AG09319 (cell line): ENCODE measurements around the gene TXK.

Experiments
- DNase-seq: peaks from one replicate; pipeline ENCODE4 v3.0.0-alpha.2; 2010; ENCODE audit warnings: low read depth; ENCODE audit errors: extremely low read depth
- CTCF ChIP-seq: IDR thresholded peaks from 2 replicates; pipeline ENCODE4 v1.5.1; 2011; ENCODE audit warnings: low read depth, mild to moderate bottlenecking, inconsistent platforms, low read length, moderate library complexity

TXK gene

DNA sequence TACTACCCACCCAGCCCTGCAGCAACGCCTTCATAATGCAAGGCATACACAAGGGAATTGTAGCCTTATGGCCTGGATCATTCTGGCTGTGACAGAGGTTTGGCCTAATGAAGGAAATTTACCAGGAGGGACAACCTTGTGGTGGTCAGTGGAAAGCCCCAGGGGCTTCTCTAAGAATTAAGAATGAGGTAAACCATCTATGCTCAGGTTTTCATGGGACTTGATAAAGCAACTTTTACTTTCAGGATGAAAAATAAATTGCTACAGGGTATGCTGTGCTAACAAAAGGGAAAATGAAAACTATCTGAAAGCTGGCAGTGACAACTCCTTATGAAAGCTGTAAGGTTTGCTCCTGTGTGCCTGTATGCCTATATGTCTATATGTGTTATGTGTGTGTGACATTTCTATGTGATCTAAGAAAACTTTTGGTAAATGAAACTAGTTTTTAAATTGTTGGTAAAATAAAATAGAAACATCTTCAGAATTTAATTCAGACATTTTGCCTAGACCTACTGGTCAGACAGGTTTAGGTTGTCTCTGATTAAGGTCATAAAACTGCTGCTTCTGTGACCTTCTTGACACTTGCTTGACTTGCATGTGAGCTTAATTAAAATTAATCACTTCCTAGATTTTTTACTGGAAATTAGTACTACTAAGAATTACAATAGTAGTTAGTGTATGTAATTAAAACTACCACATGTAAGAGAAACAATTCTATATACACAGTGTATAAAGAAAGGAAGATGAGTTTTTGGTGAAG lies 19.9 kb upstream of the TXK start:
- DNase-seq, result no peak
- TF ChIP-seq CTCF, result no peak

GRCh38 chr4:48152259-48152658 lies 18.2 kb upstream of the TXK start:
- DNase-seq, result no peak
- no peak for TF ChIP-seq CTCF

DNA sequence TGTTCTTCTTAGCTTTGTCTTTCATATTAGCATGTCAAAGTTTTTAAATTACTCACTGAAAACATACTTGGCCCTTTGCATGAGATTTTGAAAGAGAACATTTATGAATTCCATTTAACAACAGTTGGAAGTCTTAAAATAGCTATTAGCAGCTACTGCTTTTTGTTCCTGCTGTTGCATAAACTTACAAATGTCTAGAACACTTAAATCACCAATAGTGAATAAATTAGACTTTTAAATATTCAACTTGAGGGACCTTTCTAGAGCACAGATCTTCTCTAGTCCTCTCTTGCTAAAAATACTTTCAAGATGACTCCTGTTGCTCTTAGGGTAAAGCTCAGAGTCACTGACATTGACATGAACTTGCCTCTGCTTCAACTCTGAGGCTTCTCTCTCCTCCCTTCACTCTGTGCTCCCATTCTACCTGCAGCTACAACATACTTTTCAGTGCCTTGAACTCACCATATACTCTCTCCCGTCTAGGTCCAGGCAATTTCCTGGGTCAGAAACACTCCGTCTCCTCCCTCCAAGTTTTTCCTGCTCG lies 15.8 kb upstream of the TXK start:
- DNase-seq, result no peak
- TF ChIP-seq CTCF, result no peak

DNA sequence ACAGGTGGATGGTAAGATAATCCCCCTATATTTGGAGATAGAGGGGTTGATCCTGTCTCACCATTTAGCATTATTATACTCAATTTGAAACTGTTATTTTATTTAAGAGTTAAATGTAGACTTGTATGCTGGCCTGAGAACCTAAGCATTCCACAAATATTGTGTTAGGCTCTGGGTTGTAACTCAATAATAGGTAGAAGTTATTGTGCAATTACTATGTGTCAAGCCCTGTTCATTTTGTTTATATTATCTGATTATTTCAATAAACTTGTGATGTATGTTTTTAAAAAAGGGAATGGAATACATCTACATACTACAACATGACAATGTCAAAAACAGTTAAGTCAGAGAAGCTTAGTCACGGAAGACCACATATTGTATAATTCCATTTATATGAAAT lies 13.6 kb upstream of the TXK start:
- no peak for DNase-seq
- TF ChIP-seq CTCF, result no peak

- peak; percentile 38 for TF ChIP-seq CTCF
- DNase-seq, result peak; percentile 25
Measured at GRCh38 chr4:48141048-48141447, 7.0 kb upstream of the TXK start.

DNA sequence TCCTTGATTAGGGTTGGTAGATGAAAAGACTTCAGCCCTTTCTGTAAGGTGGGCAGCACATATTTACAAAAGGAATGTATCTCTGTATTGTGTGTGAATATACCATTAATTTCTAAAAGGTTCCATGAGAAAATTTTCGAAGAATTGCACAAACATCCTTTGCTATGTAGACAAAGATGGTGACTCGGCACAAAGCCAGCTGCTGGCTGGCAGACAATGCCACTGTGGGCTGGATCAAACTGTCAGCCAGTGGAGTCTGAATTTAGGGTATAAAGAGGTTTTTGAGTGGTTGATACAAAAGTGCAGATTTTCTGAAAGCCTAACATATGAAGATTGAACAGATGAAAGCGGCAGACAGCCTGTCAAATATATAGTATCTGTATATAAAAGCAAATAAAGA lies 5.6 kb upstream of the TXK start:
- DNase-seq, result no peak
- no peak for TF ChIP-seq CTCF

DNA sequence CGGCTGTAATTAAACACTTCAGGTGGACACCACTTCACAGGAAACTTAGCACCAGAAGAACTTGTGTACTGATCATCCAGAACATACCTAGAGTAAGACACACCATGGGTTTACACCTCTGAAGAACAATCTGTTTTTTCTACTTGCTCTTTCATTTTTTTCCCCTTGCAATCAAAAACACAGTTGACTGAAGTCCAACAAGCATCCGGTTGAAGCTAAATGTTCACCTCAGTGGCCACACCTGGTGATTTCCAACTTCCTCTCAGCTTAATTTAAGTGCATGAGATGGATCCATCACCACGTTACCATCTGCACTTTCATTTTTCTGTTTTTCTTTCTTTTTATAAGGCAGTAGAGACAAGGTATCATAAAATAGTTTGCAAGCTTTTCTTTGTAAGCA lies 4.9 kb upstream of the TXK start:
- no peak for DNase-seq
- no peak for TF ChIP-seq CTCF
